ENCODE measurements around the gene SNRPE. TPM values are rescaled to one million over a fixed set of nuclear protein-coding genes. Genes with fewer than 3 reads are reported as not detected.
"Not testable (repeated sequence)": the region's sequence is repeated elsewhere in the genome, so short reads cannot be mapped to it uniquely, and the experiment has no call there.

SNRPE gene
- total and polyA plus RNA-seq, 4 donors = 12.9 to 128 (median 36.4) TPM

DNA sequence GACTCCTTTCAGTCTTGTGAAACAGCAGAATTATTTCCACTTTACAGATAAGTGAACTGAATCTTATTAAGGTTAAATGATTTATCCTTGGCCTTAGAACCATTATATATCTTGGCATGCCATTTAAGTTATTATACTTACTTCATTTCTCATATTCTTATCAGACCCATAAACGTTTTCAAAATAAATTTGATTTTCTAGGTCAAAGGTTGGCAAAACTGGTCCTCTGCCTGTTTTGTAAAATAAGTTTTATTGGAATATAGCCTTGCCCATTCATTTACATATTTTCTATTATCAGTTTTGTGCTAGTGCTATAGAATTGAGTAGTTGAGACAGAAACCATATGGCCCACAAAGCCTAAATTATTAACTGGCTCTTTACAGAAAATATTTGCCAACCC is 32.9 kb upstream of the SNRPE start:
- Histone ChIP-seq H3K36me3 (ENCODE audit: control insufficient read depth in 4 of 4, insufficient read depth in 3 of 4, low read depth in 1 of 4, low read length in 3 of 4) (peaks cover 4 to 64% (median 42%) of the 10 kb centered on the region in 4 donors), H3K27ac (ENCODE audit: low read depth in 1 of 2, low read length in 2 of 2) (no peak overlapping the region), H3K4me3 (ENCODE audit: low read depth in 1 of 3, low read length in 3 of 3) (no peak overlapping the region), H3K9me3 (ENCODE audit: control insufficient read depth in 4 of 4, low read length in 3 of 4) (no peaks in the 10 kb centered on the region), H3K27me3 (ENCODE audit: control insufficient read depth in 4 of 4, insufficient read depth in 4 of 4, low read length in 3 of 4) (no peaks in the 10 kb centered on the region), H3K9ac (ENCODE audit: low read depth in 1 of 2, low read length in 2 of 2) (no peak overlapping the region), H3K4me1 (ENCODE audit: control insufficient read depth in 4 of 4, insufficient read depth in 4 of 4, low read length in 3 of 4) (no peaks in the 10 kb centered on the region)
- no peak for DNase-seq (ENCODE audit: low spot score)
- no peak for TF ChIP-seq FOXA2 (IDR thresholded peaks at IDR 0.05)
- TF ChIP-seq RAD21 (IDR thresholded peaks at IDR 0.05) = no peak
- no peak for TF ChIP-seq HNF4A (conservative IDR thresholded peaks at IDR 0.05)
- no peak for TF ChIP-seq NR2F2 (IDR thresholded peaks at IDR 0.05)
- no peak for TF ChIP-seq JUND (IDR thresholded peaks at IDR 0.05)
- TF ChIP-seq, protein P1, sequence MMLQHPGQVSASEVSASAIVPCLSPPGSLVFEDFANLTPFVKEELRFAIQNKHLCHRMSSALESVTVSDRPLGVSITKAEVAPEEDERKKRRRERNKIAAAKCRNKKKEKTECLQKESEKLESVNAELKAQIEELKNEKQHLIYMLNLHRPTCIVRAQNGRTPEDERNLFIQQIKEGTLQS (IDR thresholded peaks at IDR 0.05) = no peak
- TF ChIP-seq FOXA1 (IDR thresholded peaks at IDR 0.05) = no peak
- no peak for TF ChIP-seq GABPA (IDR thresholded peaks at IDR 0.05 in 1 of 2, conservative IDR thresholded peaks at IDR 0.05 in 1 of 2)
- TF ChIP-seq, protein P2, sequence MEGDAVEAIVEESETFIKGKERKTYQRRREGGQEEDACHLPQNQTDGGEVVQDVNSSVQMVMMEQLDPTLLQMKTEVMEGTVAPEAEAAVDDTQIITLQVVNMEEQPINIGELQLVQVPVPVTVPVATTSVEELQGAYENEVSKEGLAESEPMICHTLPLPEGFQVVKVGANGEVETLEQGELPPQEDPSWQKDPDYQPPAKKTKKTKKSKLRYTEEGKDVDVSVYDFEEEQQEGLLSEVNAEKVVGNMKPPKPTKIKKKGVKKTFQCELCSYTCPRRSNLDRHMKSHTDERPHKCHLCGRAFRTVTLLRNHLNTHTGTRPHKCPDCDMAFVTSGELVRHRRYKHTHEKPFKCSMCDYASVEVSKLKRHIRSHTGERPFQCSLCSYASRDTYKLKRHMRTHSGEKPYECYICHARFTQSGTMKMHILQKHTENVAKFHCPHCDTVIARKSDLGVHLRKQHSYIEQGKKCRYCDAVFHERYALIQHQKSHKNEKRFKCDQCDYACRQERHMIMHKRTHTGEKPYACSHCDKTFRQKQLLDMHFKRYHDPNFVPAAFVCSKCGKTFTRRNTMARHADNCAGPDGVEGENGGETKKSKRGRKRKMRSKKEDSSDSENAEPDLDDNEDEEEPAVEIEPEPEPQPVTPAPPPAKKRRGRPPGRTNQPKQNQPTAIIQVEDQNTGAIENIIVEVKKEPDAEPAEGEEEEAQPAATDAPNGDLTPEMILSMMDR (IDR thresholded peaks at IDR 0.05; ENCODE audit: low read depth, low read length, missing input control) = no peak
- TF ChIP-seq, protein P3, sequence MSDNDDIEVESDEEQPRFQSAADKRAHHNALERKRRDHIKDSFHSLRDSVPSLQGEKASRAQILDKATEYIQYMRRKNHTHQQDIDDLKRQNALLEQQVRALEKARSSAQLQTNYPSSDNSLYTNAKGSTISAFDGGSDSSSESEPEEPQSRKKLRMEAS (IDR thresholded peaks at IDR 0.05) = no peak
- TF ChIP-seq, protein P4, sequence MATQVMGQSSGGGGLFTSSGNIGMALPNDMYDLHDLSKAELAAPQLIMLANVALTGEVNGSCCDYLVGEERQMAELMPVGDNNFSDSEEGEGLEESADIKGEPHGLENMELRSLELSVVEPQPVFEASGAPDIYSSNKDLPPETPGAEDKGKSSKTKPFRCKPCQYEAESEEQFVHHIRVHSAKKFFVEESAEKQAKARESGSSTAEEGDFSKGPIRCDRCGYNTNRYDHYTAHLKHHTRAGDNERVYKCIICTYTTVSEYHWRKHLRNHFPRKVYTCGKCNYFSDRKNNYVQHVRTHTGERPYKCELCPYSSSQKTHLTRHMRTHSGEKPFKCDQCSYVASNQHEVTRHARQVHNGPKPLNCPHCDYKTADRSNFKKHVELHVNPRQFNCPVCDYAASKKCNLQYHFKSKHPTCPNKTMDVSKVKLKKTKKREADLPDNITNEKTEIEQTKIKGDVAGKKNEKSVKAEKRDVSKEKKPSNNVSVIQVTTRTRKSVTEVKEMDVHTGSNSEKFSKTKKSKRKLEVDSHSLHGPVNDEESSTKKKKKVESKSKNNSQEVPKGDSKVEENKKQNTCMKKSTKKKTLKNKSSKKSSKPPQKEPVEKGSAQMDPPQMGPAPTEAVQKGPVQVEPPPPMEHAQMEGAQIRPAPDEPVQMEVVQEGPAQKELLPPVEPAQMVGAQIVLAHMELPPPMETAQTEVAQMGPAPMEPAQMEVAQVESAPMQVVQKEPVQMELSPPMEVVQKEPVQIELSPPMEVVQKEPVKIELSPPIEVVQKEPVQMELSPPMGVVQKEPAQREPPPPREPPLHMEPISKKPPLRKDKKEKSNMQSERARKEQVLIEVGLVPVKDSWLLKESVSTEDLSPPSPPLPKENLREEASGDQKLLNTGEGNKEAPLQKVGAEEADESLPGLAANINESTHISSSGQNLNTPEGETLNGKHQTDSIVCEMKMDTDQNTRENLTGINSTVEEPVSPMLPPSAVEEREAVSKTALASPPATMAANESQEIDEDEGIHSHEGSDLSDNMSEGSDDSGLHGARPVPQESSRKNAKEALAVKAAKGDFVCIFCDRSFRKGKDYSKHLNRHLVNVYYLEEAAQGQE (IDR thresholded peaks at IDR 0.05) = no peak
- TF ChIP-seq, protein P5, sequence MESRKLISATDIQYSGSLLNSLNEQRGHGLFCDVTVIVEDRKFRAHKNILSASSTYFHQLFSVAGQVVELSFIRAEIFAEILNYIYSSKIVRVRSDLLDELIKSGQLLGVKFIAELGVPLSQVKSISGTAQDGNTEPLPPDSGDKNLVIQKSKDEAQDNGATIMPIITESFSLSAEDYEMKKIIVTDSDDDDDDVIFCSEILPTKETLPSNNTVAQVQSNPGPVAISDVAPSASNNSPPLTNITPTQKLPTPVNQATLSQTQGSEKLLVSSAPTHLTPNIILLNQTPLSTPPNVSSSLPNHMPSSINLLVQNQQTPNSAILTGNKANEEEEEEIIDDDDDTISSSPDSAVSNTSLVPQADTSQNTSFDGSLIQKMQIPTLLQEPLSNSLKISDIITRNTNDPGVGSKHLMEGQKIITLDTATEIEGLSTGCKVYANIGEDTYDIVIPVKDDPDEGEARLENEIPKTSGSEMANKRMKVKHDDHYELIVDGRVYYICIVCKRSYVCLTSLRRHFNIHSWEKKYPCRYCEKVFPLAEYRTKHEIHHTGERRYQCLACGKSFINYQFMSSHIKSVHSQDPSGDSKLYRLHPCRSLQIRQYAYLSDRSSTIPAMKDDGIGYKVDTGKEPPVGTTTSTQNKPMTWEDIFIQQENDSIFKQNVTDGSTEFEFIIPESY (IDR thresholded peaks at IDR 0.05) = no peak
- no peak for TF ChIP-seq TAF1 (conservative IDR thresholded peaks at IDR 0.05)
- no peak for TF ChIP-seq RXRA (IDR thresholded peaks at IDR 0.05)
- TF ChIP-seq HNF4G (IDR thresholded peaks at IDR 0.05) = no peak
- TF ChIP-seq YY1 (IDR thresholded peaks at IDR 0.05) = no peak
- no peak for TF ChIP-seq EGR1 (IDR thresholded peaks at IDR 0.05; ENCODE audit: low read depth in 2 of 2)
- no peak for TF ChIP-seq SP1 (IDR thresholded peaks at IDR 0.05)
- WGBS = 25% methylated on average over 1 of the region's 1 CpG

DNA sequence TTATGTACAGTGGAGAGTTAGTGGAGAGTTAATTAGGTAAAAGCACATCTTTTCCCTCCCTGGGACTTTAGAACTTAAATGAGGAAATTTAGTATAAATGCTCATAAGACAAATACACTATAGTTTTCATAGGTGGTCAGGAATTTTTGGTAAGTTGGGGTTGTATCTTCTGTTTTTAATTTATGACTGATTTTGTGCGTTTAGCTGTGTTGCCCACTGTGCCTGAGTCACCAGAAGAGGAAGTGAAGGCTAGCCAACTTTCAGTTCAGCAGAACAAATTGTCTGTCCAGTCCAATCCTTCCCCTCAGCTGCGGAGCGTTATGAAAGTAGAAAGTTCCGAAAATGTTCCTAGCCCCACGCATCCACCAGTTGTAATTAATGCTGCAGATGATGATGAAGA is 32.2 kb upstream of the SNRPE start:
- not testable (repeated sequence) for H3K4me3 ChIP-seq (ENCODE audit: low read depth in 1 of 3, low read length in 3 of 3); H3K27ac ChIP-seq (ENCODE audit: low read depth in 1 of 2, low read length in 2 of 2); H3K9ac ChIP-seq (ENCODE audit: low read depth in 1 of 2, low read length in 2 of 2); H3K9me3 ChIP-seq (ENCODE audit: control insufficient read depth in 4 of 4, low read length in 3 of 4); H3K4me1 ChIP-seq (ENCODE audit: control insufficient read depth in 4 of 4, insufficient read depth in 4 of 4, low read length in 3 of 4); H3K27me3 ChIP-seq (ENCODE audit: control insufficient read depth in 4 of 4, insufficient read depth in 4 of 4, low read length in 3 of 4); DNase-seq (ENCODE audit: low spot score)
- 77% methylated on average over 5 of the region's 5 CpGs for WGBS
- peaks cover 6 to 67% (median 48%) of the 10 kb centered on the region in 4 donors for H3K36me3 ChIP-seq (ENCODE audit: control insufficient read depth in 4 of 4, insufficient read depth in 3 of 4, low read depth in 1 of 4, low read length in 3 of 4)
